Stomach (tissue), 4 donors: ENCODE results near the gene RABGAP1L.

Experiments
- CTCF ChIP-seq, 7 experiments: fragments of 450-650 bp in 4 of 7; fragments of 200-600 bp in 3 of 7; sonication (generic) in 3 of 7; IDR thresholded peaks; one replicate each; pipeline ENCODE4 v1.5.1; 2016 to 2019; ENCODE audit warnings: antibody characterized with exemption in 7 of 7, control low read depth in 2 of 7, mild to moderate bottlenecking in 1 of 7
- EP300 ChIP-seq: sonication (generic); formaldehyde crosslinking; IDR thresholded peaks from one replicate; pipeline ENCODE4 v1.6.1; 2017; ENCODE audit warnings: antibody characterized with exemption
- POLR2A ChIP-seq, 4 donors: fragments of 450-650 bp; IDR thresholded peaks; one replicate each; pipeline ENCODE4 v1.6.1; 2016; ENCODE audit warnings: antibody characterized with exemption in 4 of 4, control low read depth in 2 of 4, mild to moderate bottlenecking in 1 of 4, moderate library complexity in 1 of 4
- POLR2AphosphoS5 ChIP-seq, 3 donors: sonication (generic); formaldehyde crosslinking; IDR thresholded peaks; one replicate each; pipeline ENCODE4 v1.6.1; 2016; ENCODE audit warnings: antibody characterized with exemption in 3 of 3

GRCh38 chr1:174258148-174258550 is 98.8 kb downstream of the RABGAP1L start:
- TF ChIP-seq EP300 = no peak
- TF ChIP-seq CTCF (IDR thresholded peaks at IDR 0.05) = peak in 5 of 7 experiments; percentile 15 to 47 (median 33)
- no peak for TF ChIP-seq POLR2AphosphoS5 (IDR thresholded peaks at IDR 0.05)
- no peak for TF ChIP-seq POLR2A (IDR thresholded peaks at IDR 0.05)
